Left lobe of liver (tissue), 2 donors: ENCODE measurements around the gene MACROD2. TPM values are rescaled to one million over a fixed set of nuclear protein-coding genes. Genes with fewer than 3 reads are reported as not detected.

Experiments
- ATAC-seq: fragments of 200-7000 bp; cut with Tn5 transposase; one replicate; pipeline ENCODE4 v1.9.1; 2020; ENCODE audit warnings: mild to moderate bottlenecking, moderate library complexity
- DNase-seq: peaks from one replicate; pipeline ENCODE4 v3.0.0-alpha.2; 2020; ENCODE audit warnings: low spot score
- total RNA-seq: library from RNA; stranded (reverse); gene quantifications from one replicate; pipeline ENCODE4 v1.2.1, GENCODE V29; 2021
- donor health status: DM: no; HTN: no; CAD: no; lungs with moderate emphysema.
- donor health status: DM: no; HTN: yes; CAD: no.

Gene MACROD2
- total RNA-seq, 1 donor from 2014 or later: 3.7 TPM

DNA sequence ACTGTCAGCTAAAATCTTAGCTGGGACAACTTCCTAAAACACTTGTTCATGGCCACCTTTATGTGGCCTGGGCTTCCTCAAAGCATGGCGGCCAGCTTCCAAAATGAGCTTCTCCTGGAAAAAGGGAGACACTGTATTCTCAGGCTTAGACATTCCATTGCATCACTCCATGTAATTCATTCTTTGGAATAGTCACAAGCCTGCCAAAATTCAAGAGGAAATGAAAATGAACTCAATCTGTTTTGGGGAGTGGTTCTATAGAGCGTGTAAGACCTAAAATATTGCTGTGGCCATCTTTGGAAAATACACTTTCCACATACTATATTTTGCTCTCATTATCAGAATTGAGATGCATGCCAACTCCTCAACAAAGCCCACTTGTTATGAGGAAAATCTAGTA is 1890.9 kb downstream of the MACROD2 start:
- DNase-seq (no peak), ATAC-seq (no peak)

- no peak for DNase-seq
- no peak for ATAC-seq
These were observed 1892.1 kb downstream of the MACROD2 start for GRCh38 chr20:15887387-15887786.

GRCh38 chr20:15889061-15889460 is 1893.7 kb downstream of the MACROD2 start:
- ATAC-seq: no peak

GRCh38 chr20:15889514-15890256 is 1894.4 kb downstream of the MACROD2 start:
- DNase-seq: no peak
- ATAC-seq: no peak

More at GRCh38 chr20:15889061-15889460, 1893.7 kb downstream of the MACROD2 start:
- DNase-seq: no peak

DNA sequence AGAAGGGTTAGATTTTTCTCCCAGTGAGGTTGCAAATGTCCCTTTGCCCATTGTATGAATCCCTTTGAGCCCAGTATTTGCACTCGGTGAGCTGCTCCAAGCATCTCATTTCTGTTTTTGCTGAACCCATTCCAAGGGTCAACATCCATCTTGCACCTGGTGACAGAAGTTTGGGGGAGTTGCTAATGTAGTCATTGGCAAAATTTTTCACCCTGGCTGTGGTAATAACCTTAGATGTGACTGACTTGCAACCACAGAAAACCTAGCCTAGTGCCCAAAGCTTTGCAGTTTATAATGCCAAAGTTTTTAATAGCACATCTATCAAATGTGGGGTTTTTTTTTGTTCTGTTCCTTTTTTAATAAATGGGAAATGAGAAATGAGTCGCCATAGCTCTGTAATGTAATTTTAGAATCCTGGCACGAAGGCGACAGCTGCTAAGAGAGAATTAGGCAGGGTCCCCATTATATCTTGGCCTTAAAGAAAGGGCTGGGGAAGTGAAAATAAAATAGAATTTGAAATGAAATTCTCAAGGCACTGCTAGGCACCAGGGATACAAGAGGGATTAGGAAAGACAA is 1895.2 kb downstream of the MACROD2 start:
- ATAC-seq (no peak), DNase-seq (no peak)

DNA sequence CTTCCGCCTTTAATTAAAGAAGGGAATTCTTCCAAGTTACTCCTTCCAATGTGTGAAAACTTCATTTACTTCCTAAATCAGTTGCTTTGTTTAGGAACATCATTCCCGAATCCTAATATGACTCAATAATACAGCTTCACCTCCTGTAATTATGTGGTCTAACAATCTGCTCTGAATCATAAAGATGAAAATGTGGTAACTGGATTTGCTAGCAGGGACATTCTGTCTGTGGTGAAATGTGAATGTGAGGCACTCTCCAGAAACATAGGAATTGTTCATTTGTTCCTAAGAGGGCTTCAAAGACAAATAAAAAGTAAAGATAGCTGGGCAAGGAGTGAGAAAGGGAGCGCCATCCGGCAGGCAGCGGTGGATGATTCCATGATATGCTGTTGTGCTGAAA is 1899.8 kb downstream of the MACROD2 start:
- no peak for DNase-seq
- no peak for ATAC-seq

GRCh38 chr20:15895560-15896084 is 1900.3 kb downstream of the MACROD2 start:
- no peak for ATAC-seq
- no peak for DNase-seq

GRCh38 chr20:15899967-15900366 is 1904.7 kb downstream of the MACROD2 start:
- DNase-seq (no peak), ATAC-seq (no peak)

GRCh38 chr20:15900443-15900842 is 1905.1 kb downstream of the MACROD2 start:
- DNase-seq (no peak), ATAC-seq (no peak)

- ATAC-seq: no peak
- DNase-seq: no peak
These were observed 1907.2 kb downstream of the MACROD2 start for GRCh38 chr20:15902493-15902892.

DNA sequence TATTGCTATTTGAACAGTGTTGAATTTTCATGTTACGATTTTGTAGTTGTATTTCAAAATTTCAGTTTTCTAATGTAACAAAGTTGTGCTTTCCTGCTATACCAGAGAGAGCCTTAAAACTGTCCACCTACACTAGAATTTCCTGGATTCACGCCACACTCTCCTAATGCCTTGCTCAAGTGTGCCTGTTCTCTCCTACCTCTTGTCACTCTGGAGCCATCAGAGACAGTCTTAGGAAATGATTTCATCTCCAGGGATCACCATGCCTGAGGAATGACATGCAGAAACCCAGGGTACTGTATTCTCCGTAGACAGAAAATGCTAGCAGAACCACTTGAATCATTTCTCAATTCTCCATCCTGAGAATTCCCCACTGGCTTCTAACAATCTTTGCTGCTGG is 1910.3 kb downstream of the MACROD2 start:
- DNase-seq: no peak
- ATAC-seq: no peak

DNA sequence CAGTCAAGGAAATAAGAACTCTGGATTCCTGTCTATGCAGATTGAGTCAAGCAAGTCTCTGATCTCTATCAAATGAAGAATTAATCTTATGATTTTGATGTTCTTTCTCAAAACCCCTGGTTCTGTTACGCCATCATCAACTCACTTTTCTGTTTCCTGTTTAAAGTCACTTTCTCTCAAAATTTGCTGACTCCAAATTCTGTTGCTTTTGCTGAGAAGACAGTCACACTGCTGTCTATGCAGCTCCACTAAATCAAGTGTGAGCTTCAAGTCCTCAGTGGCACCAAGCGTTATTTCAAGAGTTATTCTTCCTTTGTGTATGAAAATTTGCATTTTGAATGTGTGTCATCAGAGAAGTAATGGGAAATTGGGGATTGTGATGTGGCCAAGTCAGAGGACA is 1914.7 kb downstream of the MACROD2 start:
- no peak for DNase-seq
- ATAC-seq: no peak

- no peak for DNase-seq
These were observed 1916.3 kb downstream of the MACROD2 start for GRCh38 chr20:15911581-15911980.

GRCh38 chr20:15913391-15914025 is 1918.2 kb downstream of the MACROD2 start:
- DNase-seq (no peak), ATAC-seq (no peak)

More at GRCh38 chr20:15911581-15911980, 1916.3 kb downstream of the MACROD2 start:
- no peak for ATAC-seq

DNA sequence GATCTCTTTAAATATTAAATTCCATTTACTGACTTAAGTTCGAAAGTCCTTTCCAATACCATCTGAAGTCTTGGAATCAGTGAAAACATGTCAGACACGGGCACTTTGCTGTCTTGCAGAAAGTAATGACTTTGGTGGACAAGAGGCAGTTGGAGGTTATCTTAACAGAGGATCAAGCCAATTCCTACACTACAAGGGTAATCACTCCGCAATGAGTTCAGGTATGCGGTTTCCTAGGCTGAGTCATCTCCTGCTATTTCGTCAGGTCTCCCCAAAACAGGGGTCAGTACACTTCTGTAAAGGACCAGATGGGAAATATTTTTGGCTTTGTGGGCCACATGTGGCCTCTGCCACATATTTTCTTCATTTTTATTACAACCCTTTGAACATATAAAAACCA is 1921.3 kb downstream of the MACROD2 start:
- ATAC-seq: no peak
- DNase-seq: no peak

DNA sequence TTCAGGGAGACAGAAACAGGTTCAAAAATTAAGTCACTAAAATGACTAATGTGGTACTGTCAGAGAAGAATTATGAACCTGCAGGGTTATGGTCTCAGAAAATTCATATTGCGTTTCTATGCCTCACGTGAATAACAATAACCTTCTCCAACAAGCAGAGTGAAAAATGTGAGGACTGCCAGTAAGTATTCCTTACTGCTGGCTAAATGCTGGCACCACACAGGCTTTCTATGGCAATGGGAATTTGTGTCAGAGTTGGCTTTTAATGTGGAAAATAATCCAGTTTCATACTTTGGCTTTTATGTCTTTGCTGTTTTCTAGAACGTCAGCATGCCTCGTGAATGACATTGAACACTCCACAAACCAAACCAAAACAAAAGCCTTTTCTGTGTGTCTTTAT is 1922.0 kb downstream of the MACROD2 start:
- no peak for ATAC-seq
- no peak for DNase-seq

- DNase-seq (no peak), ATAC-seq (no peak)
These were observed 1923.3 kb downstream of the MACROD2 start for GRCh38 chr20:15918631-15919030.

DNA sequence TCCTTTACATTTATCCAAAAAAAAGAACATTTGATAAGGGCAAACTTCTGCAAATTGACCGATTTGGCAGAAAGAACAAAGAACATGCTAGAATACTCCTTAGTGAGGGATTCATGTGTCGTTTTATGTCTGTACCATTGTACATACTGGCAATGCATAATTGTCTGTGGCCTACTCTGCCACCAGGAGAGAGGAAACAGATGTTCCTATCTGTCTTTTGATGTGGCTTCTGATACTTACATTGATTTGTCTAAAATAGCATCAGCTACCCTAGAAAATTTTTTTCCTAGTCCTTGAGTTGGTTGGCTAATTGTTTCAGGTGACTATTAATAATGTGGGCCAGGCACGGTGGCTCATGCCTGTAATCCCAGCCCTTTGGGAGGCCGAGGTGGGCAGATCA is 1923.8 kb downstream of the MACROD2 start:
- no peak for ATAC-seq
- DNase-seq: no peak

DNA sequence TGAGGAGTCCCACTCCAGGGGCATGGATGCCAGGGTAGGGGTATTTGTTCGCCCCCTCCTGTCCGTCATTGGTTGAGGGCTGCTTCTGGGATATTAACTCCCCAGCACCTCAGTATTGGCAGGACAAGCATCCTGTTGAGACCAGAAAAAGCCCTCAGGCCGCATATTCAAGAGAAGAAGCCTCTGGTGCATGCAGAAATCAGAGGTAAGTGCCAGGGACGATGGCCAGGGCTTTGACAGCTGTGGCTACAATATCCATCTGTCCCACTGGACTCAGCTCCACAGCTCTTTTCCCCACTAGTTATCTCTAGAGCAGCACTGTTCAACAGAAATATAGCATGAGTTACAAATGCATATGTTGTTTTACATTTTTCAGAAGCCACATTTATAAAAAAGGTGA is 1926.6 kb downstream of the MACROD2 start:
- ATAC-seq: no peak
- DNase-seq: no peak

- DNase-seq (no peak), ATAC-seq (no peak)
These were observed 1927.2 kb downstream of the MACROD2 start for GRCh38 chr20:15922556-15922955.

- DNase-seq (no peak), ATAC-seq (no peak)
These were observed 1927.9 kb downstream of the MACROD2 start for GRCh38 chr20:15923030-15923776.
